ENCODE data around the gene MZT1.

MZT1 gene

DNA sequence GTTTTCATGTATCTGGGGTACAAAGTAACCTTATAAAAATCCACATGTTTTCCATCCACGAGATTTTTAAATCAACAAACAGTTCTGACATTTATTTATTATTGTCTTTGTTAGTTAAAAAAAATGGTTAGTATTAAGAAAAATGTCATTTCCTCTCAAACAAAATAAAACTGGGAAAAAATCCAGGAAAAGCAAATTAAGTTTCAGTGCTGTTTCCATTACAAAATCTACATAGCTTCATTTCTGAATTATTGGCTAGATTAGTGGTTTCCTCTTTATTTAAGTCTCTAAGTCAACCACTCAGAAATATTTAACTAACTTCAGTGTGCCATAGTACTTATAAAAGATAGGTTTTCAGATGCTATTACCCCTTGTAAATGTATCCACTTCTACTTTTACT is 49.1 kb downstream of the MZT1 start:
- no peak for DNase-seq

DNA sequence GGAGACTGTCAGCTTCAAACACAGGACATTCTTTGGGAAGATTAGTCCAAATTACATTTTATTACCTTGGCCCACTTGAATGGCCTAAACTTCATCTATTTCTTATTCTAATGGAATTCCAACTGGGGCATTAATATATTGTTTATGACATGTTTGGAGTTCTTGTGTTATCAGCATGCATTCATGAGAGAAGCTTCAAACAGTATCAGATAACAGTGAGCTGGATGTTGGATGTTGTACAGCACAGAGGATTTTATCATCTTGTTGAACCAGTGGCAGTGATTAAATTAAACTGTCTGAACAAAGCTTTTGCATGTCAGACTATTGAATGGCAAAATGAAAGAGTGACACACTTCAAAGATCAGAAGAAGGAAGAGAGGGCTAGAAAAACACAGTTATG is 50.0 kb downstream of the MZT1 start:
- DNase-seq: no peak

- no peak for DNase-seq
These were observed 61.0 kb downstream of the MZT1 start for GRCh38 chr13:72666391-72666790.

DNA sequence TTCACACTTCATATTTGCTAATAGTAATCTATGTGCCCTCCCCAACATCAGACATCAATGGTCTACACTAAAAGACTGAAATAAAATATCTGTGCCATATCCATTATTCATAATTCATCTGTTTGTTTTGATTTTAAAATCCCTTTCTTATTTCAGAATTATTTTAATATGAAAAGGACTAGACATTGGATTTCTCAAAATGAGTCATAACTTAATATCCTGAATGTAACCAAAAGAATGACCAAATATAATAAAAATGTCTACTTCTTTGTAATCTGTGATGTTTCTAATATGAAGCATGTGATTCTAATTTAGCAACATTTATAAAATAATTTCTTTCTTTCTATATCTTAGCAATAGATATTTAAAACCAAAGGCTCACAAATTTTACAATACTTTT is 64.9 kb downstream of the MZT1 start:
- DNase-seq: no peak
